RKO (cell line): ENCODE measurements around the gene KIF2A.

Source experiments
- DNase-seq: peaks from one replicate; pipeline ENCODE4 v3.0.0-alpha.2; 2016; ENCODE audit warnings: low spot score

KIF2A gene

DNA sequence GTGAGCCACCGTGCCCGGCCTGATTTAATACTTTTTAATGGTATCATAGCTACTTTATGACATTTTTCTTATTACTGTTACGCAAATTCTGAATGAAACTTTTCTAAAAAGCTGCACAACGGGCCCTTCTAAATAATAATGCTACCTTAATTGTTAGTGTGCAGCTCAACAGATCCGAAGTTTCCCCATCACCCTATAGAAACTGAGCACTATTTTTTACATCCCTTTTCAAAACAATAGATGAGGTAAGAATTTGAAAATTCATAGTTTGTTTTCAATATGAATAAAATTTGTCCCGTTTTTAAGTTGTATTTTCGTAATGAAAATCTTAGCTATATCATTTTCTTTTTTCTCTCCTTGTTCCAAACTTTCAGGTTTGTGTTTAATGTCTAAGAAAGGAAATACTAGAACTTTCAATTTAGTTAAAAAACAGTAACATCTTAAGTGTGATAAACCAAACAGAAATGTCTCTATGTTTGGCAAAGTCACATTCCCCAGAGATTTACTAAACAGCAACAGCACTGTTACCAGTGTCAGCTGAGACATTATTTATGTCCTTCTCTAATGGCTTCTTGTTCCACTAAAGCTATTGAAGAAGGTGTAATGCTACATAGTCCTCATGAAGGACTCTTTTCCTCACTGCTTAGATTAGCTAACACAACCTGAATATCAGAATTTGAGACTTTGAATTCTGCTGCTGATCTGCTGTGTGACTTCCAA is 22.9 kb downstream of the KIF2A start:
- no peak for DNase-seq

DNA sequence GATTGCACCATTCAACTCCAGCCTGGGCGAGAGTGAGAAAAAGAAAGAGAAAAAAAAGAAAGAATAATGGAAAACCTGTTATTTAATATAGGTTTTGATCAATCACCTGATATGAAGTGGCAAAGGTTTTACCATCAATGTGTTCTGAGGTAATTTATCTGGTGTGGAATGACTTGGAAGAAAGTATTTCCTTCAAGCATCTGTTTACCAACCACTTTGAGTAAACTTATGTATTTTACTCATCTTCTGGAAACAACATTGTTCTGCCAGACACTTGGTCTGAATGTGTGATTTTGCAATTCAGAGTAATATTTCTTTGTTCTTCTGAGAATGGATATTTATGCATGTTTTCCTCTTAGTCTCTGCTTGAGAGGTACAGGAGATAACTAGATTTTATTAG is 24.3 kb downstream of the KIF2A start:
- DNase-seq, result no peak

DNA sequence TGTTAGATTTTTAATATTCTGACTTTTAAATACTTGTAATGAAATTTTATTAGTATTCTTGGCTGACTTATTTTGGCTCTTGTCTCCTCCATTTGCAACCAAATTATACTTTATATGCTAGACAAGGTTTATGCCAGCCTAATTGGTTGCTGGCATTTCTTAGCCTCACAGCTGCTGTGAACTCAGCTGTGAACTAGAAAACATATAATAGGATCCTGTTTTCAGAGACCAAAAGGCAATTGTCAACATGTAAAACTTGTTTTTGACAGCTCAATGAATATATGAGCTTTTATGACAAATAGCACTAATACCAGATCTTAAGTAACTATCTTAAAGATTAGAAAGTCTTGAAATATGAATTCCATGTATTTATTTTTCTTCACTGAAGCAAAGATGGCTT is 25.9 kb downstream of the KIF2A start:
- DNase-seq, result no peak

DNA sequence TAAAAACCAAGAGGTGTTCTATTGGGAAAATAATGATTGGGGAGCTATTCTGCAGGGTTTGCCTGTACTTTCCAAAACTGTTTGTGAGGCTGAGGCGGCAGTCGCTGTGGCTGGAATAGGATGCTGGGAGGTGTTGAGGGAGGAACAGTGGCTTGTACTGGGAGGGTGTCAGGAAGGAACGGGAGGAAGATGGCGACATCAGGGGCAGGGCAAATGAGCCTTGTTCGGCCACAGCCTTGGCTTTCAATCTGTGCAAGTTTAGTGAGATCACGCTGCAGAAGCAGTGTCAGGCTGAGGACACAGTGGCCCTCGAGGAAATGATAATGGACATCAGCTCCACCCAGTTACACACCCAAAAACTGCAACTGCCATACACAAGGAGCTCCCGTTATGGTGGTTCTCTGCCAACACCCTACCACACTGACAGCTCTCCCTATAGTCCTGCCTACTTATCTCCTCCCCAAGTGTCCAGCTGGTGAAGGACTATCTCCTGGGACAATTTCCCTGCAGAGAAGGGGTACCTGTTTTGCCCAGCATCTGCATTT is 27.3 kb downstream of the KIF2A start:
- DNase-seq, result no peak

DNA sequence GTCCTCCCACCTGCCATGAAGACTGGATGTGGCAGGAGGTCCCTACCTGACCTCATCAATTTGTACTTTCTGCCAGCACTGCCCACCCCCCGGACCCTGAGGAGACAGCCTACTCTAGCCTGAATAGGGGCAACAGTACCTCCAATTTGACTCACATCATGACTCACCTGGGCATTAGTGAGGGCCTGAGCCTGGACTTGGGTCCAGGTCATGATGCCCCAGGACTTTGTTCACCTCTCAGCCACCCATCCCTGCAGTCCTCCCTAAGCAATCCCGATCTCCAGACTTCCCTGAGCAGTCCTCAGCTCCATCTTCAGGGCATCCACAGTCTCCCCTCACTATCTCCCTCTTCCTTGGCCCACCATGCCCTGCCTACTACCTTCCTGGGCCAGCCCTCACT is 28.1 kb downstream of the KIF2A start:
- no peak for DNase-seq

DNA sequence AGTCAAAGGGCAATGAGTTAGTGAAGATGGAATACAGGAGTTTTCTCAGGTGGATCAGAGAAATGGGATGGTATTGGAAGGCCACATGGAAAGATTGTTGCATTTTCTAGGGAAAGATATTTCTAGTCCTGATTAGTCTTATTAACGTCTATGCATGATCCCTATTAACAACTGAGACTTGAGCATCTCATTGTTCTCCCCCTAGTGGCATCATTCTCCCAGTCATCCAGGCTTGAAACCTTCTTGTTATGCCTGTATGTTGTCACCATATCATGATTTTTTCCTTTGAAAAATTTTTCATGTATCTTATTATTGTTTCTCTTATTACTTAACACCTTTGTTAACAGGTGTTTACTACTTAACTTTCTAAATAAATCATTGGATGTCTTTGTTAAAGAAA is 34.4 kb downstream of the KIF2A start:
- peak; percentile 38 for DNase-seq

DNA sequence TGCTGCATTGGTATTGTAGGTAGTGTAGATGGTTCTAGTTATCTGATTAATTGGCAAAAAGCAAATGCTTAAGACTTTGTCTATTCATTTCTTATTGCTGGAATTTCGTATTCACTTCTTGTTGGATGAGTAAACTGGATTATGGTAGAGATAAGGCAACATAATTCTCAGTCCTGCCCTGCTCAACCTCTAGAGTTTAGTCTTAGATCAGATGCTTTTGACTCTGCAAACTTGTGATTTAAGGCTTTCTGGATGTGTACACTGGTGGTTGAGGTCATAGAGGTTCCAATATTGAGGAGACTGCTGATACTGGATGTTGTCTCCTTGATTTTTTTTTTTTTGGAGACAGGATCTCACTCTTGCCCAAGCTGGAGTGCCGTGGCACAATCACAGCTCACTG is 35.0 kb downstream of the KIF2A start:
- no peak for DNase-seq

DNA sequence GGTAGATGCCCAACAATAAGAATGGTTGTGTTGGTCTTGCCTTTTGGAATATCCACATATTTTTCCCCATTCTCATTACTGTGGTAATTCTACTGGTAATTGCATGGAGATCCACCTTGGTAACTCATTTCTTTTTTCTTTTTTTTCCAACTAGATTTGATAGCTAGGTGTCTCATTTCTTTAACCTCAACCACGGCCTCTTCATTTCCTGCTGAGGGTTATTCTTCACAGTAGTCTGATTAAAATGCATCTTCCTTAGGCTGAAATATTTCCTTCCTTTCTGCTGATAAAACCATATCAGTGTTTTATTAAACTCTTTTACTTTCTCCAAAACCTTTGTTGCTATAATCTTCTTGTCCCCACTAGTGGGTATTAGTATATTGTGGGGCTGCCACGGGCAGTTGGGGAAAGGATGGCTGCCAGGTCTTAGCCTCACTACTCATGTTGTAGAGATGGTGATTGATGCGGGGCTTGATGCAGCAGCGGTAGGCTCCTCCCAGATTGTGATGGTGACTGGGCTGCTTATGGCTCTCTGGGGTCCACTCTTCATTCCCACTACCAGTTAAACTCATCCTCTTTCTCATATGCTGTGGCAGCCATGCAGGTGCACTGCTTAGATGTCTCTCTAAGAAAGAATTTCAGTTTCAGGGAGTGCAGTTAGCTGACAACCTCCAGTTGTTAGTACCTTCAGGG is 35.9 kb downstream of the KIF2A start:
- no peak for DNase-seq

DNA sequence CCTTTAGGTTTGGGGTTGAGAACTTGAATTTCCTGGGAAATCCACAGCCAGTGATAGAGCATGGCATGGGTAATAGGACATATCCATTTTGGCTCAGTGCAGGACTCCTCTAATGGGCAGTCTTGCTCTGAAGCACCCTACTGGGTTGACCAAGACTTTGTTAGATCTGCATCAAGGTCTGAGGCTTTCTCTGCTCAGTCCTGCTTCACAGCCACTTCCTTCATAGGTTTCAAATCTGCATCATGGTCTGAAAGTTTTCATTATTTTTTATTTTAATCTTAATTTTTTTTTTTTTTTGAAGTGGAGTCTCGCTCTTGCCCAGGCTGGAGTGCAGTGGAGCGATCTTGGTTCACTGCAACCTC is 36.5 kb downstream of the KIF2A start:
- no peak for DNase-seq

DNA sequence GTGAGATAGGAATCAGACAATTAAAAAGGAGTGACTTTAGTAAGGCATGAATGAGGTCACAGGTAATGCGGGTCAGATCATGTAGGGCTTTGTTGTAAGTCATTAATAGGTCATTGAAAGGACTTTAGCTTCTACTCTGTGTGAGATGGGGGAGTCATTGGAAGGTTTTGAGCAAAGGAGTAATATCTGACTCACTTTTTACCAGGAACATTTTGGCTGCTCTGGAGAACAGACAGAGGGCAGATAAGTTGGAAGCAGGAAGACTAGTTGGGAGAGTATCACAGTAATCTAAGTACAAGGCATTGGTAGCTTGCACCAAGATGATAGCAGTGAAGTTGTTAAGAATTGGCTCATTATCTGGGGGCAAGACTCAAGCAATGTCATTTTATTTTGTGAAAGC is 37.4 kb downstream of the KIF2A start:
- peak; percentile 21 for DNase-seq

DNA sequence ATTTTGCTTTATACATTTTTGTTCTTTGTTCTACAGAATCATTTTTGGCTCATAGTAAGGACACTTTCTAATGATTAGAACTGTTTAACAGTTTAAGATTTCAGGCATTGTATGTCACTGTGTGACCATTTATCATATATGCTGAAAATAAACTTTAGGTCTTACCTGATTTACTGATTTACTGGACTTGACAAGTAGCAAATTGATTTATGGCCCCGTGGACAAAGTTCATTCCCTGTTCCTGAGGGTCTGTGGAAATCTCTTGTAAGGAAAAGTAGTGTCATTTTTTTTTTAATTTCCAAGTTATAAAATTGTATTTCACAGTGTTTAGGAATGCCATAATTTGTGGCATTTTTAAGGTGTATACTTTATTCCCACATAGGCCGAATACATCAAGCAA is 40.7 kb downstream of the KIF2A start:
- DNase-seq, result no peak

DNA sequence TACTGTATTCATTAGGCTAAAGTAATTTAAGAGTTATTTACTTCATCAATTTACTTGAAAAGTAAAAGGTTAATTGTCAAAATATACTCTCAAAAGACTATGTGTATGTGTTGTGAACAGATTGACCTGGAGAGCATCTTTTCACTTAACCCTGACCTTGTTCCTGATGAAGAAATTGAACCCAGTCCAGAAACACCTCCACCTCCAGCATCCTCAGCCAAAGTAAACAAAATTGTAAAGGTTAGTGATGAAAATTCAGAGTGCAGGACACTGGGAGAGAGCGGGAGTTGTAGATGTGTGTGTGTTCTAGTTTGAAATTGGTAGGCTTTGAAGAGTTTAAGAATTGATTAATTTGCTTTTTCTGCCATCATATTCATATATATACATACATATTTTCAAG is 41.9 kb downstream of the KIF2A start:
- DNase-seq, result no peak

DNA sequence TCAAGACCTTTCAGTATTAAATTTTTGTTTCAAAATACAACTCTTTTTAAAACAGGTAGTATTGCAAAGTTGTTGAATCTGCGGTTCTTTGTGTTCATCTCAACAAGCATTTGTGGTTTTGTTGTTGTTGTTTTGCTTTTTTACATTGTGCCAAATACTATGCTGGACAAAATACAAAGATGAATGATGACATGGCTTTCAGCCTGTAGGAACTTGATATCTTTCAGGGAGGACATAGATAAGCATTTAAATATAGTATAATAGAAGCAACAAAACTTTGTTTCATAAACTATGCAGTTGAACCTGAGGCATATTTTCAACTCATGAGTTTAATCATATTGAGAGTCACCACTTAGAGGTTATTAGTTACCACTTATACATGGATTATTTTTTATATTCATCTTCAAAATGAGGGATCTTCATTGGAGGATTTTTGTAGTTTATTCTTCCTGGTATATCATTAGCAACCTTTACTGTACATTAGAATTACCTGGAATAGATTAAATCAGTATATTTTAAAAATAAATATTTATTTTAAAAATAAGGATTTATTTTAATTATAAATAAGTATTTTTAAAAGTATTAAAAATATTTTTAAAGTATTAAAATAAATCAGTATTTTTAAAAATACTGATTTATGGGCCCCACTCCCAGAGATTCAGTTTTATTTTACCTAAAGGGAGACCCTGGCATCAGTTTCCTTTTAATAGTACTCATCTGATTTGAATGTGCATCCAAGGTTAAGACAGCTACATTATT is 42.9 kb downstream of the KIF2A start:
- no peak for DNase-seq

DNA sequence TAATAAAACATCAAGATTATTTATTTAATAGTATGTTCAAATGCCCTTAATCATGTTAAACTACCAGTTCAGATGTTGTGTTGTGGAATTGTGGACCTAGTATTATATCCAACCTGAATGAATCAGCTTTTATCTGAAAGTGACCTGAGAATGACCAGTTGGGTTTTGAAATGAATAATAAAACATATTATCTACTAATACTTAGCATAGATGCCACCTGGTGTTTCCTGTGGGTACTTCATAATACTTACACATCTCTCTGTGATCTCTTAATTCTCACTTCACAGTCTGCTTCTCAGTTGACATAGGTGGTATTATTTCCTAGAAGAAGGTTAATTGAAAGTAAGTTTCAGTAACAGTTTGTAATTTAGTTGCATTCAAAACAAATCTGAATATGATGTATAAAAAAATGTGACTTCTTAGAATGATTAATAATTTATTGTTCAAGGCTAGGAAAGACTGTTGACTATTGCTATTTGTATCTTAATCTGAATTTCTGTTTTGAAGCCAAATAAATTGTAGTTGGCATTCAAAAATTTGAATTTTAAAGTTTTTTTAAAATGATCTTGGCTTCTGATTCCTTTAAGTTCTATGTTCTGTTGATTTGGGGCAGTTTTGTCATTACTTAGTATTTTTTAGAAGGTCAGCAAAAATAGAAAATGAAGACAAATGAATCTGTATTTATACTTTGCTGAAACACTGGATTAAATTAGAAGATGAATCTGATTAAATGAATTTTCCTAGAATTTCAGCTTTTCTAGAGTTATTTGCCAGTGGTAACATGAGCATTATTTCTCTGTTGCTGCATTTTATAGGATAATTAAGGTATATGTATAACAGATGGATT is 48.2 kb downstream of the KIF2A start:
- DNase-seq, result peak; percentile 76

DNA sequence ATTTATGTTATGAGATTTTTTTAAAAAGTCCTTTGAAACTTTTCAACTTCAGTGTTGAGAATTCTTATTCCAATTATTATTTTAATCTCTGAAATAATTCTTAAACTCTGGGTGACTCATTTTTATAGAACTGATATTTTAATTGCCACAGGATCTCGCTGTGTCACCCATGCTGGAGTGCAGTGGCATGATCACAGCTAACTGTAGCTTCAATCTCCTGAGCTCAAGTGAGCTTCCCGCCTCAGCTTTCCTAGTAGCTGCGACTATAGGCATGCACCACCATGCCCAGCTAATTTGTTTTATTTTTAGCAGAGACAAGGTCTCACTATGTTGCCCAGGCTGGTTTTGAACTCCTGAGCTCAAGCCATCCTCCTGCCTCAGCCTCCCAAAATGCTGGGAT is 56.7 kb downstream of the KIF2A start:
- no peak for DNase-seq

DNA sequence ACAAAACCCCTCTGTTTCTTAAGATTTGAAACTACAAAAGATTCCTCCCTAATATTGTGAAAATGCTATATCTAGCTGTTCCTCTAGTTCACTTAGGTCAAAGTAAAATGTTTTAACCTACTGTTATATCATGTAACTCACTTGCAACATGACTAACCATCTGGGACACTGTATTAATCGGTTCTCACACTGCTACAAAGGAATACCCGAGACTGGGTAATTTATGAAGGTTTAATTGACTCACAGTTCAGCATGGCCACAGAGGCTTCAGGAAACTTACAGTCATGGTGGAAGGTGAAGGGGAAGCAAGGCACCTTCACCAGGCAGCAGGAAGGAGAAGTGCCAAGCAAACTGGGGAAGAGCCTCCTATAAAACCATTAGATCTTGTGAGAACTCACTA is 63.0 kb downstream of the KIF2A start:
- no peak for DNase-seq

DNA sequence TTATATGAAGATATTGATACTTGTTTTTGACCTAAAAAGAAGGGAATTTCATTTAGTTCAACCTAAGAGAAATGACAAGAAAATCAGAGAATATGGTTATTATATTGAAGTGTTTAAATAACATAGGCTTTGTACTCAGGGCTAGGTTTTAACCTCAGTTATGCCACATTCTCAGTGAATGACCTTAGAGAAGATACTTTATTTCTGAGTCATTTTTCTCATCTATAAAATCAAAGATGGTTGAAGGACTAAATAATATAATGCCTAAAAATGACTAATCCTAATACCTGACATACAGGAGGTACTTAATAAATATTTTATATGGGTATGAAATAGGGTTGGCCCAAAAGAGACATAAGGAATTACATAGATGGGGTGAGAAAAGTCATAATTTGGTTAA is 65.4 kb downstream of the KIF2A start:
- DNase-seq, result no peak

DNA sequence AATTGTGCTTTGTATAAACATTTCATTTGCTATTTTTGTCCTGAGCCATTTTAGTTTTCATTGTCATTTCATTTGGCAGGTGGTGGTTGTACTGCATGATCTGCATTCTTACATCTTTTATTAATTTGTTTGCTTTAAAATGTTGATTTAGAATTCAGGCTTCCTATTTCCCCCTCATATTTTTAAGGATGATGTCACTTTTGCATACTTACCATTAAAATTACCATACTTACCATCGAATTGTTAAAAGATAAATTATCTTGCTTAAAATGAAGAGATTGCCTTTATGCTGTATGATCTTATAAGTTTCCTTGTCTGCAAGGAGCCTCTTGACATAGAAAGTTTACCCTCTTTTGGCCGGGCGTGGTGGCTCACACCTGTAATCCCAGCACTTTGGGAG is 66.6 kb downstream of the KIF2A start:
- DNase-seq, result no peak

DNA sequence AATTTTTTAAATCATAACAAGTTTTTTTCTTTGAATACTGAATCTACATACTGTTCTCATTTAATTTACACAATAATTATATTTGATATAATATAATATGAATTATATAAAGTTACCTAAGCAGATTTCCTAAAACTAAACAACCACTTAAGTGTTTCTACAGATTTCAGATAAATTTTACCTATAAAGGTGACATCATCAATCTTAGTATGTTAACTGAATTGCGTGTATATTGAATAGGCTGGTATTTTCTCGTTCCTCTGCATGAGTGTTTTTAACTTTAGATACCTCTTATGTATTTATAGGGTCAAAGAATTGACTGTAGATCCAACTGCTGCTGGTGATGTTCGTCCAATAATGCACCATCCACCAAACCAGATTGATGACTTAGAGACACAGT is 67.4 kb downstream of the KIF2A start:
- DNase-seq, result no peak

DNA sequence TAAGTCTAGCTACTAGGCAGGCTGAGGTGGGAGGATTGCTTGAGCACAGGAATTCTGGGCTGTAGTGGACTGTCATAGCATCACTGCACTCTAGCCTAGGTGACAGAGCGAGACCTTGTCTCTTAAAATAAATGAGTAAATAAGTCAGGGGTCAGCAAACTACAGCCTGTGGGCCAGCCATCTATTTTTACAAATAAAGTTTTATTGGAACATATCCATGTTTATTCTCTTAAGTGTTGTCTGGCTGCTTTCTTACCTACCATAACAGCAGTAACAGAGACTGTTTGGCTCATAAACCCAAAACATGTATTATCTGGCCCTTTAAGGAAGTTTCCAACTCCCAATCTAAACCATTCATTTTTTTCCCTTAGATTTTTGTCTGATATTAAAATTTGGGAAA is 68.1 kb downstream of the KIF2A start:
- no peak for DNase-seq

DNA sequence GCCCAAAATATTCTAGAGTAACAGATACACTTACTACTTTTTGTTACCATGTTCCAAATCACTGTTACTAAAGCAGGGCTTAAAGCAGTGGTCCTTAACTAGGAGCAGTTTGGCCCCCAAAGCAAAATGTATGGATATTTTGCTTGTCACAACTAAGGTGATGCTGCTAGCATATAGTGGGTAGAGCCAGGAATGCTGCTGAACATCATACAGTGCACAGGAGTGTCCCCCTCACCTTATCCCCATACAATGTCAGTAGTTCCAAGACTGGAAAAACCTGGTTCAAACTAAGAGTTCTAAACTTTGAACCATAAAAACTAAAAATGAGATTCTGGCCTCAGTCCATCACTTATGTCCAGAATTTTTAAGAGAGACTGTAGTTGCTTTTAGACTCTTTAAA is 69.6 kb downstream of the KIF2A start:
- DNase-seq, result no peak

DNA sequence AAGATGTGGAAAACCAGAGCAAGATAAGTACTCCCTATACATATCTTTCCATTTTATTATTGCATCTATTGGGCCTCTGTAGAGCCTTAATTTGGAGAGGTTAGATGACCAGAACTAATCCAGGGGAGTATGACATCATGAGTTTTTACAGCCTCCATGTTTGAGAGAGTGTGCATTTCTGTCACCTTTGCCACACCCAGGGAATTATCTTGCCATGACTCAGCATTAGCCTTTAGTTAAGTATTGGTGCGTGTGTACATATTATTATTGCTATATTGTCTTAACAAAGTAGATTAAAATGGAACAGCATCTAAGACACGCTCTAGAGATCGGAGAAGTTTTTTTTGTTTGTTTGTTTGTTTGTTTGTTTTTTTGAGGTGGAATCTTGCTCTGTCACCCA is 70.1 kb downstream of the KIF2A start:
- DNase-seq, result no peak
